GM21528 (cell line): ENCODE data around the gene OR7C1.
"Not testable (repeated sequence)": the region's sequence is repeated elsewhere in the genome, so short reads cannot be mapped to it uniquely, and the experiment has no call there.

Experiments
- ATAC-seq: cut with Tn5 transposase; IDR thresholded peaks from one replicate; pipeline ENCODE4 v1.9.1; 2021; ENCODE audit warnings: mild to moderate bottlenecking, moderate library complexity; ENCODE audit not compliant: unreplicated experiment, low FRiP score

Gene OR7C1

GRCh38 chr19:14785102-14785793 lies 49.7 kb downstream of the OR7C1 start:
- not testable (repeated sequence) for ATAC-seq

DNA sequence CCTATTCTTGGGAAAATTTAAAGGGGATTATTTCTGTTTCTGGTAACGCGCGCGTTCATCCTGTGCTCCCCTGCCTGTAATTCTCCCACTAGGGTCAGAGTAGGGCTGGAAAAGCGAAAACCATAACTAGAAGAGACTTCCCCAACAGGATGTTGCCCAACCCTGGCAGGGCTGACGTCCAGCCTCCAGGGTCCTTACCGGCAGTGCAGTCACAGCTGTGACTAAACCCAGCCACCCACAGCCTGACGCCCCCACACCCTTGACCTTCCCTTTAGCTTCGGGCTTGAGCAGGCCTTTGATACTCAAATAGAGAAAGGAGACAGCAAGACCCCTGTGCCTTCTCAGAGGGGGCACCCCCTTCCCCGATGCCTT lies 50.3 kb downstream of the OR7C1 start:
- ATAC-seq: not testable (repeated sequence)

GRCh38 chr19:14783410-14783998 lies 51.5 kb downstream of the OR7C1 start:
- not testable (repeated sequence) for ATAC-seq

GRCh38 chr19:14782626-14783409 lies 52.2 kb downstream of the OR7C1 start:
- no peak for ATAC-seq

DNA sequence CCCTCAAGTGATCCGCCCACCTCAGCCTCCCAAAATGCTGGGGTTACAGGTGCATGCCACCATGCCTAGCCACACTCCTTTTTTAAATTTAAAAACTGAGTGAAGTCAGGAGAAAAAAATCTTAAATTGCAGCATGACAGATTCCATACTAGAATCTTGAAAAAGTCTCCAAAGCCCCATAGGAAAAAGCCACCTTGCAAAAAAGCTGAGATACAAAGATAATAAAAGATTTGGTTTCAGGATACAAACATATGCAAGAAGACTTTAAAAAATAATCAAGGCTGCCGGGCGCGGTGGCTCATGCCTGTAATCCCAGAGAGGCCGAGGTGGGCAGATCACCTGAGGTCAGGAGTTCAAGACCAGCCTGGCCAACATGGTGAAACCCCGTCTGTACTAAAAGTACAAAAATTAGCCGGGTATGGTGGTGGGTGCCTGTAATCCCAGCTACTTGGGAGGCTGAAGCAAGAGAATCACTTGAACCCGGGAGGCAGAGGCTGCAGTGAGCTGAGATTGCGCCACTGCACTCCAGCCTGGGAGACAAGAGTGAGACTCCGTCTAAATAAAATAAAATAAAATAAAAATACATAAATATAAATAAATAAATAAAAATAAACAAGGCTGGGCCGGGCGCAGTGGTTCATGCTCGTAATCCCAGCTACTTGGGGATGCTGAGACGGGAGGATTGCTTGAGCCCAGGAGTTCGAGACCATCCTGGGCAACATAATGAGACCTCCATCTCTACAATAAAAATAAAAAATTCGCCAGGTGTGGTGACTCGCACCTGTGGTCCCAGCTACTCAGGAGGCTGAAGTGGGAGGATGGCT lies 53.1 kb downstream of the OR7C1 start:
- ATAC-seq: not testable (repeated sequence)

DNA sequence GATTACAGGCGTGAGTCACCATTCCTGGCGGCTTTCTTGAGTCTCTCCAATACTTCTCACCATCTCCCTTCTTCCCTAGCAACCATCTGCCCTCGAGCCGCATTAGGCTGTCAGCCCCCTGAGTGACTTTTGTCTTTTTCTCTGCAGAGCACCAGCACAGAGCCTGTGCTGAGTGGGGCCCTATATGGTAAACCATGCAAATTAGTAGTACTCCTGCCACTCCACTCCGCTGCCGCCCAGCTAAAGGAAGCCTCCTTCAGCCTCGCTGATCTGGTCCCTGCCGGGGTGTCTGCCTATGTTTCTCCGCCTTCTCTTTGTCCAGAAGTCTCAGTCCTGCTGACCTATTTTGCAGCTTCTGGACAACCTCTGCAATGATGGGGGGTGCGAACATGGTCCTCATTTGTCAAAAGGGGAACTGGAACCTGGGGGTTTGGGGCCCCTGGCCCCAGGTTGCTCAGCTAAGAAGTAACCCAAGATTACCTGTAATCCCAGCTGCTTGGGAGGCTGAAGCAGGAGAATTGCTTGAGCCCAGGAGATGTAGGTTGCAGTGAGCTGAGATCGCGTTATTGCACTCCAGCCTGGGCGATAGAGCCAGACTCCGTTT lies 54.3 kb downstream of the OR7C1 start:
- not testable (repeated sequence) for ATAC-seq

GRCh38 chr19:14779151-14779550 lies 55.8 kb downstream of the OR7C1 start:
- no peak for ATAC-seq

- ATAC-seq: not testable (repeated sequence)
These were observed 56.7 kb downstream of the OR7C1 start, which contains the start of gene ADGRE2 for GRCh38 chr19:14778110-14778845. Gene ADGRE2 (minus strand): TSS chr19:14778560. CDS start chr19:14776756, 1,804 bp downstream.

DNA sequence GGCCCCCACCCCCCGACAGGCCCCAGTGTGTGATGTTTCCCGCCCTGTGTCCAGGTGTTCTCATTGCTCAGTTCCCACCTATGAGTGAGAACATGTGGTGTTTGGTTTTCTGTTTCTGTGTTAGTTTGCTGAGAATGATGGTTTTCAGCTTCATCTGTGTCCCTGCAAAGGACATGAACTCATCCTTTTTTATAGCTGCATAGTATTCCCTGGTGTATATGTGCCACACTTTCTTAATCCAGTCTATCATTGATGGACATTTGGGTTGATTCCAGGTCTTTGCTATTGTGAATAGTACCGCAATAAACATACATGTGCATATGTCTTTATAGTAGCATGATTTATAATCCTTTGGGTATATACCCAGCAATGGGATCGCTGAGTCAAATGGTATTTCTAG lies 57.3 kb downstream of the OR7C1 start:
- ATAC-seq: not testable (repeated sequence)

GRCh38 chr19:14775869-14776586 lies 59.0 kb downstream of the OR7C1 start:
- ATAC-seq: no peak

DNA sequence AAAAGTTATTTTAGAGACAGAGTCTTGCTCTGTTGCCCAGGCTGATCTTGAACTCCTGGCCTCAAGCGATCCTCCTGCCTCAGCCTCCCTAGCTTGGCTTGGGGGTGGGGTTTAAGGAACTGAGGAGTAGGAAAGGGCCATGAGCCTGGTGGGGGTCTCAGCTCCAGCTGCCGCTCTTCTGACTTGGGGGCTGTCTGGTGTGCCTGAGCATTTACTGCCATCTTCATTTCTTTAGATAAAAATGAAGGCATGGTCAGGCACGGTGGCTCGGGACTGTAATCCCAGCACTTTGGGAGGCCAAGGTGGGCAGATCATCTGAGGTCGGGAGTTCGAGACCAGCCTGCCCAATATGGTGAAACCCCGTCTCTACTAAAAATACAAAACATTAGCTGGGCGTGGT lies 59.7 kb downstream of the OR7C1 start:
- not testable (repeated sequence) for ATAC-seq

GRCh38 chr19:14774373-14774772 lies 60.6 kb downstream of the OR7C1 start:
- ATAC-seq: no peak

DNA sequence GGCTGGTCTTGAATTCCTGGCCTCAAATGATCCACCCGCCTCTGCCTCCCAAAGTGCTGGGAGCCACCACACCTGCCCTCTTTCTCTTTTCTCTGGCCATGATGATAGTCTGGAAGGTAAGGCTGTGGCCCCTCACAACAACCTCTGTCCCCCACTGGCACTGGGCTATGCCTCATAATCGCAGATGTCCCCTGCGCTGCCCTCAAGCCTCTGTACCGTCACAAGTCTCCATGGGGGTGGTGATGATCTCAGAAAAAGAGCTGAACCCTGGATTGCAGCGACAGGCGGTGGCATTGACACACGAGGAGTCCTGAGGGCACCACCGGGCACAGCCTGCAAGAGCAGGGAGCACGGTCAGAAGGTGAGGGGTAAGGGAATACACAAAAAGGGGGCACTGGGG lies 61.3 kb downstream of the OR7C1 start:
- ATAC-seq: not testable (repeated sequence)

- ATAC-seq: no peak
These were observed 62.0 kb downstream of the OR7C1 start for GRCh38 chr19:14772995-14773394.

DNA sequence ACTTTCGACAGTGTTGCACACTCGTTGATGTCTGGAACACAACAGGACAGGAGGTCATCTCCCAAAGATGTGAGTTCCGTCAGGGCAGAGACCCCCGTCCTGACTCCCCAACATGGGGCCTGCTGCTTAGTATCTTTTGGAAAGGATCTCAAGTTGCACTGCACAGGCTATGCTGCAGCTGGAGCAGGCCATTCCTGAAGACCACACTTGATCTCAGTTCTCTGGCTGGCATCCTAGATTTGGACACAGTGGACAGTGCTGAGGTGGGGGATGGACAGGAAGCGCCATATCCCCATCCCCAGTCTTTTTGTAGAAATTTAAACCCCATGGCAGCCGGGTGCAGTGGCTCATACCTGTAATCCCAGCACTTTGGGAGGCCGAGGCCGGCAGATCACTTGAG lies 62.5 kb downstream of the OR7C1 start:
- ATAC-seq: no peak

- ATAC-seq: no peak
These were observed 63.8 kb downstream of the OR7C1 start for GRCh38 chr19:14770944-14771839.

DNA sequence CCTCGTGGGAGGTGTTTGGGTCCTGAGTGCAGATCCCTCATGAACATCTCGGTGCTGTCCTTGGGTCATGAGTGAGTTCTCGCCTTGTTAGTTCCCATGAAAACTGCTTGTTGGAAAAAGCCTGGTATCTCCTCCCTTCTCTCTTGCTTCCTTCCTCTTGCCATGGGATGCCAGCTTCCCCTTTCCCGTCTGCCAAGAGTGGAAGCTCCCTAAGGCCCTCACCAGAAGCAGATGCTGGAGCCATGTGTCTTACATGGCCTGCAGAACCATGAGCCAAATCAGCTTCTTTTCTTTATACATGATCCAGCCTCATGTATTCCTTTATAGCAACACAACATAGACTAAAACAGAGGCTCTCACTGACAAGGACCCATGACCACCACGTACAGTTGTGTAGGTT lies 64.8 kb downstream of the OR7C1 start:
- ATAC-seq: no peak

DNA sequence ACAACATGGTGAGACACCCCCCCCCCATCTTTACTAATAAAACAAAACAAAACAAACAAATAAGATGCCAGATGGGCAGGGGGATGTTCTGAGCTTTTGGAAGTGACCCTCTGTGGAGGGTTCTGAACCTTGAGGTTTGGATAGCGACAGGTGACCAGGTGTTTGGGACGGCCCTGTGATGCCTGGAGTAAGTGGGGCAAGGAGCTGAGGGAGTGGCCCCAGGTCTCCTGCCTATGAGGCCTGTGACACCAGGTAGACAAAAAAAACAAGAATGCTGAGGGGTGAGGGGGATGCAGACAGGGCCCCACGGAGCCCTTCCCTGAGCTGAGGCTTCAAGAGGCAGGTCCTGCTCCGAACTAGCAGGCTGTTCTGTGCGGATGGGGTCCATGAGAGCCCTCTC lies 65.8 kb downstream of the OR7C1 start:
- no peak for ATAC-seq
